HG02885 (cell line): ENCODE data around the gene HBA2.
"Not testable (repeated sequence)": the region's sequence is repeated elsewhere in the genome, so short reads cannot be mapped to it uniquely, and the experiment has no call there.

Experiments used
- ATAC-seq: cut with Tn5 transposase; IDR thresholded peaks from one replicate; pipeline ENCODE4 v1.9.1; 2021; ENCODE audit warnings: mild to moderate bottlenecking; ENCODE audit not compliant: unreplicated experiment, poor library complexity

The HBA2 gene

GRCh38 chr16:173211-173854 is 657 bp downstream of the HBA2 start:
- ATAC-seq = not testable (repeated sequence)

- ATAC-seq = not testable (repeated sequence)
Measured at GRCh38 chr16:173928-174769, 1.5 kb downstream of the HBA2 start.

- no peak for ATAC-seq
Measured at GRCh38 chr16:175011-175949, 2.6 kb downstream of the HBA2 start.

GRCh38 chr16:176006-176405 is 3.3 kb downstream of the HBA2 start:
- not testable (repeated sequence) for ATAC-seq

- not testable (repeated sequence) for ATAC-seq
Measured at GRCh38 chr16:176477-177382, 4.1 kb downstream of the HBA2 start, which contains the start of gene HBA1. Gene HBA1, plus strand, starts transcription at chr16:176680. Its CDS starts 37 bp downstream, at chr16:176717.

GRCh38 chr16:177394-177822 is 4.7 kb downstream of the HBA2 start:
- no peak for ATAC-seq

- ATAC-seq = no peak
Measured at GRCh38 chr16:177981-178667, 5.4 kb downstream of the HBA2 start.

- no peak for ATAC-seq
Measured at GRCh38 chr16:178668-179015, 6.0 kb downstream of the HBA2 start.

- ATAC-seq = no peak
Measured at GRCh38 chr16:179211-180092, 6.8 kb downstream of the HBA2 start.

- no peak for ATAC-seq
Measured at GRCh38 chr16:180101-180675, 7.5 kb downstream of the HBA2 start, which contains the start of gene HBQ1. Gene HBQ1, plus strand, starts transcription at chr16:180459. Its CDS starts 28 bp downstream, at chr16:180487.

GRCh38 chr16:180681-181564 is 8.2 kb downstream of the HBA2 start:
- no peak for ATAC-seq

GRCh38 chr16:181565-182021 is 8.9 kb downstream of the HBA2 start:
- no peak for ATAC-seq

GRCh38 chr16:183005-183404 is 10.3 kb downstream of the HBA2 start:
- no peak for ATAC-seq

GRCh38 chr16:185213-185612 is 12.5 kb downstream of the HBA2 start:
- no peak for ATAC-seq

- no peak for ATAC-seq
Measured at GRCh38 chr16:185691-186090, 13.0 kb downstream of the HBA2 start.

- no peak for ATAC-seq
Measured at GRCh38 chr16:187330-187729, 14.7 kb downstream of the HBA2 start.

- ATAC-seq = no peak
Measured at GRCh38 chr16:188674-189073, 16.0 kb downstream of the HBA2 start.
